GM23338 (cell line): ENCODE measurements around the gene ZYX. TPM values are rescaled to one million over a fixed set of nuclear protein-coding genes. Genes with fewer than 3 reads are reported as not detected.

Experiments
- ATAC-seq: fragments of 200-7000 bp; cut with Tn5 transposase; 3 replicates; pipeline ENCODE4 v1.9.1; 2020
- DNase-seq: peaks from one replicate; pipeline ENCODE4 v3.0.0-alpha.2; 2015; ENCODE audit warnings: low spot score
- H2AFZ ChIP-seq: fragments of 200-600 bp; sonication (generic); 2 replicates; pipeline ENCODE4 v1.8.0; 2016; ENCODE audit warnings: antibody characterized with exemption, mild to moderate bottlenecking, moderate library complexity
- H3F3A ChIP-seq: fragments of 200-600 bp; sonication (generic); replicated peaks from 2 replicates; pipeline ENCODE4 v1.8.0; 2017; ENCODE audit warnings: antibody characterized with exemption, mixed run types, low read depth
- H3K27ac ChIP-seq: fragments of 200-600 bp; sonication (generic); 2 replicates; pipeline ENCODE4 v1.6.1; 2016; ENCODE audit warnings: low read depth
- H3K27me3 ChIP-seq: fragments of 200-600 bp; sonication (generic); 2 replicates; pipeline ENCODE4 v1.8.0; 2016; ENCODE audit warnings: mild to moderate bottlenecking, mixed run types, moderate library complexity; ENCODE audit not compliant: insufficient read depth
- H3K36me3 ChIP-seq: fragments of 200-600 bp; sonication (generic); 2 replicates; pipeline ENCODE4 v1.8.0; 2016; ENCODE audit warnings: mild to moderate bottlenecking; ENCODE audit not compliant: insufficient read depth
- H3K4me1 ChIP-seq: fragments of 200-600 bp; sonication (generic); 2 replicates; pipeline ENCODE4 v1.8.0; 2016; ENCODE audit warnings: mild to moderate bottlenecking, moderate library complexity; ENCODE audit not compliant: insufficient read depth
- H3K4me2 ChIP-seq: fragments of 200-600 bp; sonication (generic); 2 replicates; pipeline ENCODE4 v1.7.1; 2017; ENCODE audit warnings: mixed run types
- H3K4me3 ChIP-seq: fragments of 200-600 bp; sonication (generic); 2 replicates; pipeline ENCODE4 v1.6.1; 2016; ENCODE audit warnings: mixed run types
- H3K79me2 ChIP-seq: fragments of 200-600 bp; sonication (generic); replicated peaks from 2 replicates; pipeline ENCODE4 v1.8.0; 2017; ENCODE audit warnings: mild to moderate bottlenecking; ENCODE audit not compliant: insufficient read depth
- H3K9me2 ChIP-seq: fragments of 200-600 bp; sonication (generic); 2 replicates; pipeline ENCODE4 v1.8.0; 2017; ENCODE audit not compliant: insufficient read depth
- H4K20me1 ChIP-seq: fragments of 200-600 bp; sonication (generic); replicated peaks from 2 replicates; pipeline ENCODE4 v1.8.0; 2017; ENCODE audit warnings: mild to moderate bottlenecking; ENCODE audit not compliant: insufficient read depth
- H3K27ac Mint-ChIP-seq: 2 replicates; pipeline ENCODE4 v1.8.0; 2020; ENCODE audit warnings: inconsistent platforms, mild to moderate bottlenecking, moderate library complexity, mixed read lengths
- H3K27me3 Mint-ChIP-seq: 3 replicates; pipeline ENCODE4 v1.8.0; 2022; ENCODE audit warnings: low read depth, mild to moderate bottlenecking, moderate library complexity, mixed read lengths, inconsistent platforms; ENCODE audit not compliant: insufficient read depth, poor library complexity
- H3K36me3 Mint-ChIP-seq: 3 replicates; pipeline ENCODE4 v1.8.0; 2021; ENCODE audit warnings: low read depth, mild to moderate bottlenecking, inconsistent platforms, moderate library complexity, mixed read lengths
- H3K4me1 Mint-ChIP-seq: 3 replicates; pipeline ENCODE4 v1.8.0; 2020; ENCODE audit warnings: mild to moderate bottlenecking, inconsistent platforms, mixed read lengths
- H3K4me3 Mint-ChIP-seq: 3 replicates; pipeline ENCODE4 v1.8.0; 2021; ENCODE audit warnings: moderate library complexity, mild to moderate bottlenecking, inconsistent platforms, mixed read lengths
- H3K9me3 Mint-ChIP-seq: 3 replicates; pipeline ENCODE4 v1.8.0; 2020; ENCODE audit warnings: moderate library complexity, mild to moderate bottlenecking, inconsistent platforms, mixed read lengths
- CREB1 ChIP-seq: fragments of 250-450 bp; sonication (Bioruptor Pico); IDR thresholded peaks from 2 replicates; pipeline ENCODE4 v1.5.0; 2020; ENCODE audit warnings: low read depth, mild to moderate bottlenecking, moderate library complexity
- JUNB ChIP-seq: IDR thresholded peaks from one replicate; pipeline ENCODE4 v1.6.1; 2016; ENCODE audit warnings: antibody characterized with exemption; ENCODE audit not compliant: unreplicated experiment
- NANOG ChIP-seq: IDR thresholded peaks from 2 replicates; pipeline ENCODE4 v1.6.1; 2016; ENCODE audit warnings: antibody characterized with exemption, borderline replicate concordance
- ZNF114 ChIP-seq: fragments of 250-450 bp; sonication (Bioruptor Pico); IDR thresholded peaks from 2 replicates; pipeline ENCODE4 v1.5.0; 2020; ENCODE audit warnings: mild to moderate bottlenecking, moderate library complexity
- ZNF331 ChIP-seq: fragments of 250-450 bp; sonication (Bioruptor Pico); IDR thresholded peaks from 2 replicates; pipeline ENCODE4 v1.5.0; 2020; ENCODE audit warnings: low read depth, mild to moderate bottlenecking, moderate library complexity
- ZNF462 ChIP-seq: fragments of 250-450 bp; sonication (Bioruptor Pico); IDR thresholded peaks from 2 replicates; pipeline ENCODE4 v1.5.0; 2020; ENCODE audit warnings: mild to moderate bottlenecking, moderate library complexity
- polyA plus RNA-seq: library from polyadenylated mRNA; unstranded; fragments of >200 nt; fragmentation: Nextera tagmentation; extraction: Ambion mirVana; gene quantifications from 2 replicates; pipeline ENCODE4 v1.2.1, GENCODE V29; 2016
- total RNA-seq: library from RNA; depleted of rRNA; stranded (reverse); fragments of >200 nt; shearing (Covaris generic); gene quantifications from 2 replicates; pipeline ENCODE4 v1.2.3, GENCODE V29; 2014
- TF ChIP-seq, protein P1 (sequence below): IDR thresholded peaks from one replicate; pipeline ENCODE4 v1.6.1; 2018; ENCODE audit warnings: antibody characterized with exemption; ENCODE audit not compliant: unreplicated experiment

ZYX gene
- total and polyA plus RNA-seq, 2 experiments from 2014 or later = 111 to 141 TPM

DNA sequence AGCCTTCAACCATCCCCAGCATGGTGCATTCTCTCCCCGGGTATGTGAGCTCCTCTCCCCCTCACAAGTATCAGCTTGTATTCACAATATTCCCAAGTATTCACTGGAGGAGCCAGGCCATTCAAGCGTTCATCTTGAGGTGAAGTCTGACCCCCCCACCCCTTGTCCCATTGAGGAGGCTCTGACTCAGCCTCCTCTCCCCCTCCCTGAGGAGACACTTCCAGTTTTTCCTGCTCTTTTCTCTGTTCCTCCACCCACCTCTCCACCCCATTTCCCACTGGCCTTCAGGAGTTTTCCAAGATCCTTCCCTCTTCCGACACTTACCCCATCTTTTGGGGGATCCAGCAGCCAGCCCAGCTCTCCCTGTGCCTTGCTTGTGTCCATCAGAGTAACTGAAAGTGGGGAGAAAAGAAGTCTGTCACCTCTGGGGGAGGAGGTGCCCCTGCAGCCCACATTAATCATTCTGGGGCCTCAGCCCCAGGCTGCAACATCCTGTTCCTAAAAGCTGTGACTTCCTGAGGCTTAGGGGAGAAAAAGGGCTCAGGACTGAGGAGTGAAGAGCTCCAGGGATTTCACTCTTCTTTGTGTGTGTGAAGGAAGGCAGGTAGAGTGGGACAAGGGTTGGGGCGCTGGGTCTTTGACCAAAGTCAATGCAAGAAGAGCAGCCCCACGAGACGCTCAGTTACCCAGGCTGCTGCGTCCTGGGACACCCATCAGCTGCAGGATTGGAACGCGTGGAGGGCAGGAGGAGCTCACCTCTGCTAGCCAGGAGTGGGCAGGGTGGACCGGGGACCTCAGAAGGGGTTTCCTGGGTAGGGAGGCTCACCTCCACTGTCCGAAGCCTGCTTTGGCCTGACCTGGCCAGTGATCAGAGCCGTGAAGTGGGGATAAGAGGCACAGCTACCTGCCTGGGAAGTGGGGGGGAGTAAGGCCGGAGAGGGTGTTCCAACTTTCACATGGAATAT, 26.4 kb downstream of the ZYX start:
- H3K4me1 Mint-ChIP-seq = peaks cover 78% of the 10 kb centered on the region
- Histone ChIP-seq H3K4me2 (peak overlapping the region; percentile 97), H3K27ac (peak overlapping the region; percentile 83), H3K36me3 (peaks cover 10% of the 10 kb centered on the region), H3K4me3 (peak overlapping the region; percentile 95), H3K4me1 (peaks cover 77% of the 10 kb centered on the region), H3F3A (peaks cover 8% of the 10 kb centered on the region), H3K79me2 (peaks cover 62% of the 10 kb centered on the region), H3K27me3 (no peaks in the 10 kb centered on the region), H3K9me2 (no peaks in the 10 kb centered on the region), H4K20me1 (peaks cover 2% of the 10 kb centered on the region; the same call in 1 of the 2 replicates), H2AFZ (no peak overlapping the region)
- TF ChIP-seq ZNF462 (CRISPR knock-in tag) (no peak), CREB1 (CRISPR knock-in tag) (no peak), NANOG (no peak), ZNF331 (CRISPR knock-in tag) (no peak), JUNB (no peak), ZNF114 (CRISPR knock-in tag) (no peak)
- TF ChIP-seq, protein P1, sequence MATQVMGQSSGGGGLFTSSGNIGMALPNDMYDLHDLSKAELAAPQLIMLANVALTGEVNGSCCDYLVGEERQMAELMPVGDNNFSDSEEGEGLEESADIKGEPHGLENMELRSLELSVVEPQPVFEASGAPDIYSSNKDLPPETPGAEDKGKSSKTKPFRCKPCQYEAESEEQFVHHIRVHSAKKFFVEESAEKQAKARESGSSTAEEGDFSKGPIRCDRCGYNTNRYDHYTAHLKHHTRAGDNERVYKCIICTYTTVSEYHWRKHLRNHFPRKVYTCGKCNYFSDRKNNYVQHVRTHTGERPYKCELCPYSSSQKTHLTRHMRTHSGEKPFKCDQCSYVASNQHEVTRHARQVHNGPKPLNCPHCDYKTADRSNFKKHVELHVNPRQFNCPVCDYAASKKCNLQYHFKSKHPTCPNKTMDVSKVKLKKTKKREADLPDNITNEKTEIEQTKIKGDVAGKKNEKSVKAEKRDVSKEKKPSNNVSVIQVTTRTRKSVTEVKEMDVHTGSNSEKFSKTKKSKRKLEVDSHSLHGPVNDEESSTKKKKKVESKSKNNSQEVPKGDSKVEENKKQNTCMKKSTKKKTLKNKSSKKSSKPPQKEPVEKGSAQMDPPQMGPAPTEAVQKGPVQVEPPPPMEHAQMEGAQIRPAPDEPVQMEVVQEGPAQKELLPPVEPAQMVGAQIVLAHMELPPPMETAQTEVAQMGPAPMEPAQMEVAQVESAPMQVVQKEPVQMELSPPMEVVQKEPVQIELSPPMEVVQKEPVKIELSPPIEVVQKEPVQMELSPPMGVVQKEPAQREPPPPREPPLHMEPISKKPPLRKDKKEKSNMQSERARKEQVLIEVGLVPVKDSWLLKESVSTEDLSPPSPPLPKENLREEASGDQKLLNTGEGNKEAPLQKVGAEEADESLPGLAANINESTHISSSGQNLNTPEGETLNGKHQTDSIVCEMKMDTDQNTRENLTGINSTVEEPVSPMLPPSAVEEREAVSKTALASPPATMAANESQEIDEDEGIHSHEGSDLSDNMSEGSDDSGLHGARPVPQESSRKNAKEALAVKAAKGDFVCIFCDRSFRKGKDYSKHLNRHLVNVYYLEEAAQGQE = no peak
- peak overlapping the region; percentile 96 for H3K27ac Mint-ChIP-seq
- no peaks in the 10 kb centered on the region; the same call in 2 of the 3 replicates for H3K9me3 Mint-ChIP-seq
- DNase-seq (no peak), ATAC-seq (no peak; the same call in 1 of the 3 replicates)
- peaks cover 44% of the 10 kb centered on the region for H3K36me3 Mint-ChIP-seq
- peaks cover 34% of the 10 kb centered on the region for H3K27me3 Mint-ChIP-seq
- H3K4me3 Mint-ChIP-seq = peak overlapping the region; percentile 95
